Stimulated activated CD4-positive, alpha-beta T cell treated with anti-CD3 and anti-CD28 coated beads, Interleukin-12 subunit alpha, Interleukin-12 subunit beta, amount 100 ng/mL, for 4 hours (primary cell): ENCODE results near the gene ELP4.

Source experiments
- DNase-seq: peaks from one replicate; pipeline ENCODE4 v3.0.0-alpha.2; 2020

The ELP4 gene

GRCh38 chr11:31827455-31828206 lies 318.1 kb downstream of the ELP4 start:
- no peak for DNase-seq

DNA sequence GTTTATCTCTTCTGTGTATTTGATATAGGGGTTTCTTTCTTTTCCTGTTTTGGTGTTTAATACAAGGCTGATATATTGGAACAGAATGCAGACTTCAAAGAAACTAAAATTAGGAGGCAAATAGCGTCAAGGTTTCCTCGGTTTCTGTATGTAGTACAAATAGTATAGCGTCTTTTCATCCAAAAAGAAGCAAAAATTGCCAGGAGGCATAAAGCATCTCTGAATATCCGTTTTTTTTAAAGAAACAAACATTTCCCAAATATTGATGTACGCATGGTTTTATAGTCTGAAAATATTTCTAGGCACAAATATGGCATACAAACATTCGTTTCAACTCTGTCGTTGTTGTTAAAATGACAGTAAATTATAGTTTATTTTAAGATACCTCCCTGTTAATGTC lies 318.6 kb downstream of the ELP4 start:
- no peak for DNase-seq

- DNase-seq, result no peak
Measured at GRCh38 chr11:31830406-31830805, 320.8 kb downstream of the ELP4 start.

DNA sequence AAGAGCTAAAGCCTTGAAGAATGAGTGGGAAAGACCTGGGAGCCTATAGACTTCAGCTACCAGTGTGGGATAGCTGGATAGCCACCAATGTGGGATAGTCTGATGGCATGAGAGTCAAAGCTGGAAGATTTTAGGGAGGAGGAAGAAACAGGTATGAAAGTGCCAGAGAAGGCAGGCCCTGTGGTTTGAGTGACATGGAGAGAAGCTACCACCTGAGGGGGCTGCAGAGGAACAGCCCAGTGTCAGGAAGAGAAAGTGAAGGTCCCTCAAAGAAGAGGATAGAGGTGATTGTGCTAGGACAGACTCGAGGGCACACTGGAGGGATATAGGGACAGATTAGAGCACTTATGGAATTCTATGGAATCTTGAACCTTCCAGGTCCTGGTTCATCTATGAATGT lies 324.7 kb downstream of the ELP4 start:
- no peak for DNase-seq
